NCI-H2227 (cell line): ENCODE results near the gene CIT.

Experiments used
- DNase-seq: peaks from one replicate; lab custom pipeline; 2025; ENCODE audit not compliant: unreplicated experiment; lab: John Stamatoyannopoulos, UW

CIT gene

DNA sequence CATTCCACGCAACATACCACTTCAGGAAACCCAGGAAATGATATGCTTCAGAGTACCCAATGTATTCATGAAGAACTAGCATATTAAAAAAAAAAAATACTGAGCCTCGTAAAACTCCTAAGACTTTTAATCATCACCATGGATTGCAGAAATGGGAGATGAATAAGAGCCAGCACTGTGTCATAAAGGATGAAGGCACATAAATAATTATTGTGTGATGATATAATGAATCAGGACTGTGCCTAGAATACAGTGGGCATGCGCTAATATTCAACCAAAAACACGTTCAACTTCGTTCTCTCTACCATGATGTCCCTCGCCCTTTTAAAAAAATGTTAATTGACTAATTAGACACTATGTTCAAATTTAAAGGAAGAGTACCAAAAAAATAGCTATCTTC, 68.7 kb downstream of the CIT start:
- no peak for DNase-seq

- no peak for DNase-seq
These were observed 69.7 kb downstream of the CIT start for GRCh38 chr12:119807380-119807779.

DNA sequence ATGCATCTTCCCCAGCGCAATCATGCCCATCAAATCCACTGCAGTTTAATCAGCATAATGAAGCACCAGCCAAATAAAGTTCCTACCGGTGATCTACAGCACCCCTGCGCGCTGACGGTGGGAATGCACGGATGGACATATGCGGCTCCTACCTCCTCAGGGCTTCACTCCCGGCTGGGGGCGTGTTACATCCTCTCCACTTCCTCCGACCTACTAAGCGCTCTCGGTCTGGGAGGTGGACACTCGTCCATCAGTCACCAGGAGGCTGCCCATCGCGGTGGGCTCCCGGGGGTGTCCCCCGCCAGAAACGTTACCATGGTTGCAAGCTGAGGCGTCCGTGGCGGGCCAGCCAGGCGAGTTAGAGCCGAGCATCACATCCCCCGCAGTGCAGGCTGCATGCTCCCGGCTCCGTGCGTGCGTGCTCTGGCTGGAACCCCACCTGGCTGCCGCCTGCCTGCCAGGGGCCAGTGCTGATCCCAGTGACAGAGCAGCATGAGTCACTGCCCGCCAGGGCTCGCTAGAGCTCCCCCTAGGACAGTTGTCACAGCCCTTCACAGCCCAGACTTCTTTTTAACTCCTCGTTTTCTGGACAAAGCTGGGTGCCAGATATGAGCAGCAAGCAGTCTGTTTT, 73.0 kb downstream of the CIT start:
- peak; percentile 81 for DNase-seq

GRCh38 chr12:119803381-119803791, 73.7 kb downstream of the CIT start:
- DNase-seq, result peak; percentile 79

DNA sequence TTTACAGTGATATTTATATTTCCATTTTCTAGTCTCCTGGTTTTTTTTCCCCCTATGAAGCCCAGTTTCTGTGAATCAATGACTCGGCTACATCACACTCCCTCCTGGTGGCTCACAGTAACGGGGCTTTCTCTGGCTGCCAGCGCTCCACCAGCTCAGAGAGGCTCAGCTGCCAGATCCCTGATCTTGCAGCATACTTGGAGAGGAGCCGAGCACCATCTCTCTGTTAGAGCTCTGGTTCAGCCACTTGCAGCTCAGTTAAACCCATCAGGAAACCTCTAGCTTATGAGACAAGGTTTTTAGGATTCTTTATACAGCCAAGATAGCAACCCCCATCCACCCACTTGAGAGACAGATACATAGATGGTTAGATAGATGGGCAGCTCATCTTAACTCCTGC, 74.6 kb downstream of the CIT start:
- peak; percentile 13 for DNase-seq

- DNase-seq, result peak; percentile 31
These were observed 80.0 kb downstream of the CIT start for GRCh38 chr12:119797090-119797489.

GRCh38 chr12:119796292-119796691, 80.8 kb downstream of the CIT start:
- no peak for DNase-seq

DNA sequence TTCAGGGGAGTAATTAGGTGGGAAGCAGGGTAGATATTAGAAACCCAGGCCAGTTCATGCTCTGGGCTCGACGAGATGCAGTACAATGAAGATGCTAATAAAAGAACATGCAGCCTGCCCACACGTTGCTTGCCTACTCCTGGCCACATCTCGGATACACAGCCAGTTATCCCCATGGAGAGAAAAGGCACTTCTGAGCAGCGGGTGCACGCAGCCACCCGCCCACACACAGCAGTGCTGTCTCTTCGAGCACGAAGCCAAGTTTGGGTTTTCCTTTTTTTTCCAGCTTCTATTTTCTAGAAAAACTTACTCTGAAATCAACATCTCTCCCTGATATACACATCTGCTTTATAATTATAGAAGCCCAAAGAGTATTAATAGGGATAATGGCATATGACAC, 85.7 kb downstream of the CIT start:
- no peak for DNase-seq

DNA sequence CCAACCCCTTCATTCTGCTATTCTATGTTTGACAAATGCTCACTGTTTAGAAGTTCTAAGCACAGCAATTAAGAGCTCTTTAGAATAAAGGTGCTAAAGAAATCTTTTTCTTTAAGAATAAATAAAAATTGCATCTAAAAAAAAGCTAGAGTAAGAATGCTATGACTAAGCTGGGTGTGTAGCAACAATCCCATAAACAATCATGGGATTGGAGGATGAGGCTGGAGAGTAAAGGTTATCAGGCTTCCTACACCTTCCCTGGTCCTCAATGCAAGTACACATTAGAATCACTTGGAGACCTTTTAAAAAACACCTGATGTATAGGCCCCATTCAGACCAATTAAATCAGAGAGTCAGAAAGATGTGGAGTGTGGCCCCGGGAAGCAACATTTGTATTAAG, 88.3 kb downstream of the CIT start:
- no peak for DNase-seq

- no peak for DNase-seq
These were observed 90.6 kb downstream of the CIT start for GRCh38 chr12:119786539-119786938.

- DNase-seq, result no peak
These were observed 92.4 kb downstream of the CIT start for GRCh38 chr12:119784673-119785072.

- no peak for DNase-seq
These were observed 93.3 kb downstream of the CIT start for GRCh38 chr12:119783787-119784186.

DNA sequence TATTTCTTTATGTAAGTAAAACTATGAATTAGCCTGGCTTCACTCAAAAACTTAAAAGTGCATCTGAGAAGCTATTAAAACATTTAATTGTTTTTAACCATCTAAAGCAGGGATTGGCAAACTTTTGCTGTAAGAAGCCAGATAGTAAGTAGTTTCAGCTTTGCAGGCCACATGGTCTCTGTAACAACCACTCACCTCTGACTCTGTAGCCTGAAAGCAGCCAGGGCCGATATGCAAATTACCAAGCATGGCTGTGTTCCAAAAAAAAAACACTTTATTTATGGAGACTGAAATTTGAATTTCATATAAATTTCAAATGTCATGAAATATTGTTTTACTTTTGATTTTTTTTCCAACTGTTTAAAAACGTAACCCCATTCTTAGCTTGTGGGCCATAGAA, 95.3 kb downstream of the CIT start:
- no peak for DNase-seq

DNA sequence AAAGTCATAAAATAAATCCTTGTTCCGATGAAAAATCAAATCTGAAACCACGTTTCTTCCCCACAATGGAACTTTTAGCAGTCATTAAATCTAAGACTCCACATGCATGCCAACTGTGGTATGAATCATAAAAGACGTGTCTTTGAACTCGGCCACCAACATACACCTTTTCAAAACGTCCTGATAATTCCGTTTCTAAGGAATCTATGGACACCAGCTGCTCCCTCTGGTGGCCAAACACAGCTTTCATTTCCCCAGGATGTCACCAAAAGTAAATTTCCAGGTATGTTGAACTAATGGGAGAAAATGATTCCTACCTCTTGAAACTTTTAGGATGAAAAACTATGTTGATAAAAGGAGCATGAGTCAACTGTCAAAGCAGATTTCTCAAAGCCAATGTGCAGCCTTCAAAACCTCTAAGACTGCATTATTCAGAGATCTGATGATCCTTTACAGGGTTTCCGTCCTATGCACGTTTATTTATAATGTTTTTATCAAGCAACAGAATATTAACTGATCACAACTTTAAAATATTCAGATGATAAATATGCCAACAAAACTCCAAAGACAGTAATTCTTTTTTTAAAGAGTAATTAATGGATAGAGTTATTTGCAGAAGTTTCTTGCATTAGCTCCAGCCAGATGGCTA, 96.2 kb downstream of the CIT start:
- peak; percentile 62 for DNase-seq

GRCh38 chr12:119775246-119775895, 101.7 kb downstream of the CIT start:
- DNase-seq, result no peak

DNA sequence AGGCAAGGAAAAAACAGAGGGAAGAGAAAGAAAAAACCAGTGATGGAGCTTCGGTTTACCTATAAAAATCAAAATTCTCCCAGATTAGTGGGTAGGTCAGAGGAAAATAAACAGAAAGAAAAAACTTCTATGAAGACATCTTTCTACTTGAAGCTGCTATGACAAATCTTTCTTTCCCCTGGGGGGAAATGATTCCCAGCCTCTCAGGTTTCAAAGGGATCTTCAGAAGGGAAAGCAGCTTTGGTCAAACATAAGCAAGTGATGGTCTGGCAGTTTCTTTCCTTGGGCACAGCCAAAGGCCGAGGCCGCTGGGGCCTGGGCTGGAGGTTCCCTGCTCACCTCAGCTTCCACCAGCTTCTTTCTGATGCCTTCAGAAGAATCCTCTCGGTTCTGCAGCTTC, 104.7 kb downstream of the CIT start:
- DNase-seq, result no peak

DNA sequence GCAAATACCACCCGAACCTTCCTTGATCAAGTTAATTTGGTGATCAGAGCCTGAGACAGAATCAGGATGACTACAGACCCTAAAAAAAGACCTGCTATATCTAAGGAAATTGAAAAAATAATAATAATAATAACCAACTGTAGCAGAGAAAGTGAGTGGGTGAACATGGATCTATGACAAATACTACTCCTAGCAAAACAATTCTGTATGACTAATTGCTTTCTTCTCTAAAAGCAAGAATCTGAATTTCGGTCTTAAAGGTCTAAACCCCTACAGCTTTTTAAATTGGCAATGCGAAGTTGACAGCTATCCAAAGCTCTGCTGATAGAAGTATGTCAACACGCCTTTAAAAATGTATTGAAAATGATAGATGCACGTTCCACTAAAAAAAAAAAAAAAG, 107.0 kb downstream of the CIT start:
- DNase-seq, result no peak

GRCh38 chr12:119762619-119763018, 114.5 kb downstream of the CIT start:
- DNase-seq, result no peak

DNA sequence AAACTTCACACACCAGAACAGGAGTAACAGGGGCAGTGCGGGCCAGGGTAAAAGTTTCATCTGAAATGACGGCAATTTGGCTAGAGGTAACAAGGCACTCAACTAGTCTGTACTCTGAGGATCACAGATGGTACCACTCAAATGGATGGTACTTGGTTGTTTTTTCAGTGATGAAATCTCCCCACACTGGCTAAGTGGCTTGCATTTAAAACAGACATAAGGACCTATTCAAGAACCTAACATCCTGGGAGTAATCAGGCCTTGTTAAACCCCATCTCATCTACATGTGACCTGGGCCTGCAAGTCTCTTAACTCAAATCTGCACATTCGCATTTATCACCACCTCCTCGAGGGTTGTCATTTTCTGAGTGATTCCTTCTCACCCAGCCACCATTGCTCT, 118.4 kb downstream of the CIT start:
- DNase-seq, result no peak

GRCh38 chr12:119758234-119758633, 118.9 kb downstream of the CIT start:
- DNase-seq, result no peak

DNA sequence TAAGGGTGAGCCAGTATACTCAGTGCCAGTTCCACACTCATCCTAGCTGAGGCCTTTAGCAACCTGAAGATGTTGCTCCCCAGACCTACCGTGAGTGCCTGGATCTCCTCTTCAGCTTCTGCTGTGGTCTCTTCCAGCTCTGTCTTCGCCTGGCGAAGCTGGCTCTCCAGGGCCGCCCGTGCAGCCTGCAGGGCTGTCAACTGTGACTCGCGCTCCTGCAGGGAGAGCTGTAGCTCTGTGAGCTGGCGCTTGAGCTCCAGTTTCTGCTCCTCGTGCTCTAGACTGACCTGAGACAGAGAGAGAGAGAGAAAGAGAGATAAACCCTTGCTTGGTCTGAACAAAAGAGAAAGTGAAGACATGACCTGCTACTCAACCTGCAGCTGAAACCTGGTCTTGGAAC, 125.2 kb downstream of the CIT start:
- DNase-seq, result no peak

- DNase-seq, result no peak
These were observed 127.5 kb downstream of the CIT start for GRCh38 chr12:119749666-119750065.

GRCh38 chr12:119748497-119748896, 128.6 kb downstream of the CIT start:
- DNase-seq, result no peak
